GM21528 (cell line): ENCODE measurements around the gene EBF3.

ENCODE experiments used
- ATAC-seq: cut with Tn5 transposase; IDR thresholded peaks from one replicate; pipeline ENCODE4 v1.9.1; 2021; ENCODE audit warnings: mild to moderate bottlenecking, moderate library complexity; ENCODE audit not compliant: unreplicated experiment, low FRiP score

Gene EBF3

GRCh38 chr10:129960481-129961156, 3.5 kb downstream of the EBF3 start:
- no peak for ATAC-seq

GRCh38 chr10:129959544-129960480, 4.3 kb downstream of the EBF3 start:
- no peak for ATAC-seq

GRCh38 chr10:129958629-129959543, 5.2 kb downstream of the EBF3 start:
- ATAC-seq = no peak

- ATAC-seq = no peak
Measured at GRCh38 chr10:129958148-129958628, 5.9 kb downstream of the EBF3 start.

GRCh38 chr10:129956876-129957673, 7.0 kb downstream of the EBF3 start:
- ATAC-seq = no peak

- no peak for ATAC-seq
Measured at GRCh38 chr10:129956286-129956670, 7.8 kb downstream of the EBF3 start.

- ATAC-seq = no peak
Measured at GRCh38 chr10:129955601-129956285, 8.3 kb downstream of the EBF3 start.

- ATAC-seq = no peak
Measured at GRCh38 chr10:129954492-129955315, 9.4 kb downstream of the EBF3 start.

GRCh38 chr10:129953119-129954051, 10.7 kb downstream of the EBF3 start:
- ATAC-seq = no peak

GRCh38 chr10:129952378-129953118, 11.5 kb downstream of the EBF3 start:
- no peak for ATAC-seq

- ATAC-seq = no peak
Measured at GRCh38 chr10:129951970-129952265, 12.2 kb downstream of the EBF3 start.

GRCh38 chr10:129951101-129951969, 12.7 kb downstream of the EBF3 start:
- no peak for ATAC-seq

GRCh38 chr10:129950676-129951075, 13.4 kb downstream of the EBF3 start:
- no peak for ATAC-seq

- ATAC-seq = no peak
Measured at GRCh38 chr10:129949891-129950291, 14.2 kb downstream of the EBF3 start.

- ATAC-seq = no peak
Measured at GRCh38 chr10:129949411-129949810, 14.7 kb downstream of the EBF3 start.

- ATAC-seq = no peak
Measured at GRCh38 chr10:129946859-129947258, 17.2 kb downstream of the EBF3 start.
